Panc1 (cell line): ENCODE data around the gene LTO1. TPM values are rescaled to one million over a fixed set of nuclear protein-coding genes. Genes with fewer than 3 reads are reported as not detected.
"Not testable (repeated sequence)": the region's sequence is repeated elsewhere in the genome, so short reads cannot be mapped to it uniquely, and the experiment has no call there.

Experiments used
- ATAC-seq: fragments of 200-7000 bp; cut with Tn5 transposase; 2 replicates; pipeline ENCODE4 v1.9.1; 2020; ENCODE audit warnings: mild to moderate bottlenecking, moderate library complexity
- BruUV-seq: library from RNA; stranded (reverse); fragments of 400-500 nt; replicated peaks from 2 replicates; lab custom pipeline; 2021; lab: Mats Ljungman, UMichigan
- CTCF ChIA-PET: fragments of 300-600 bp; sonication (Branson Sonifier 250); formaldehyde crosslinking; loops from one replicate; lab custom pipeline; 2022; ENCODE audit warnings: antibody characterized with exemption; lab: Charles Lee
- POLR2A ChIA-PET: fragments of 300-600 bp; sonication (Branson Sonifier 250); formaldehyde crosslinking; loops from one replicate; lab custom pipeline; 2022; ENCODE audit warnings: antibody characterized with exemption; lab: Charles Lee
- DNase-seq: peaks from one replicate; pipeline ENCODE4 v3.0.0-alpha.2; 2010; ENCODE audit warnings: low read depth, low spot score
- H3K27ac ChIP-seq: 2 replicates; pipeline ENCODE4 v1.5.1; 2011; ENCODE audit warnings: mild to moderate bottlenecking, low read length, inconsistent platforms
- H3K27me3 ChIP-seq: fragments of 200-500 bp; sonication (Bioruptor generic); 2 replicates; pipeline ENCODE4 v1.6.0; 2014; ENCODE audit warnings: low read length, inconsistent platforms; ENCODE audit not compliant: control insufficient read depth, insufficient read depth
- H3K36me3 ChIP-seq: fragments of 200-500 bp; sonication (Bioruptor generic); 2 replicates; pipeline ENCODE4 v1.5.1; 2014; ENCODE audit warnings: inconsistent platforms, mild to moderate bottlenecking, low read length, moderate library complexity; ENCODE audit not compliant: control insufficient read depth, insufficient read depth
- H3K4me1 ChIP-seq: 2 replicates; pipeline ENCODE4 v1.5.1; 2011; ENCODE audit warnings: inconsistent platforms, mild to moderate bottlenecking, low read length, moderate library complexity; ENCODE audit not compliant: control insufficient read depth, insufficient read depth
- H3K4me3 ChIP-seq, 2 experiments: 2 replicates each; pipeline ENCODE4 v1.5.1; 2011 to 2012; ENCODE audit warnings: low read depth in 2 of 2, low read length in 2 of 2, mild to moderate bottlenecking in 2 of 2, inconsistent platforms in 1 of 2, moderate library complexity in 1 of 2
- H3K9me3 ChIP-seq: fragments of 200-500 bp; sonication (Bioruptor generic); 2 replicates; pipeline ENCODE4 v1.5.1; 2014; ENCODE audit warnings: low read depth, mild to moderate bottlenecking, inconsistent platforms, low read length, moderate library complexity; ENCODE audit not compliant: control insufficient read depth, insufficient read depth
- CTCF ChIP-seq: fragments of 450-650 bp; IDR thresholded peaks from 2 replicates; pipeline ENCODE4 v1.5.1; 2017; ENCODE audit warnings: mild to moderate bottlenecking
- POLR2AphosphoS5 ChIP-seq: IDR thresholded peaks from 2 replicates; pipeline ENCODE4 v1.6.1; 2012; ENCODE audit warnings: mild to moderate bottlenecking, low read depth, low read length, moderate library complexity
- REST ChIP-seq, 2 experiments: IDR thresholded peaks; 2 replicates each; pipeline ENCODE4 v1.6.1; 2011 to 2012; ENCODE audit warnings: low read depth in 2 of 2, control low read depth in 1 of 2, low read length in 1 of 2, mild to moderate bottlenecking in 1 of 2, moderate library complexity in 1 of 2; ENCODE audit not compliant: insufficient read depth in 1 of 2
- SIN3A ChIP-seq: IDR thresholded peaks from 2 replicates; pipeline ENCODE4 v1.6.1; 2012; ENCODE audit warnings: low read depth, mild to moderate bottlenecking, low read length, moderate library complexity, borderline replicate concordance; ENCODE audit not compliant: insufficient read depth
- TCF7L2 ChIP-seq: IDR thresholded peaks from 2 replicates; pipeline ENCODE4 v1.6.1; 2011; ENCODE audit warnings: mild to moderate bottlenecking, low read depth, low read length, inconsistent platforms
- in situ Hi-C: cut with HindIII; loops from 2 replicates; pipeline ENCODE4 v1.10.0; 2016; ENCODE audit warnings: low sequenced_read_pairs, low pct_unique_long_range_greater_than_20kb
- intact Hi-C: fragments of 100-400 bp; cut with micrococcal nuclease; formaldehyde crosslinking; loops from one replicate; pipeline ENCODE4 v1.10.0; 2022; ENCODE audit not compliant: unreplicated experiment
- total RNA-seq: library from RNA; stranded (reverse); gene quantifications from one replicate; pipeline ENCODE4 v1.2.1, GENCODE V29; 2021; ENCODE audit not compliant: unreplicated experiment

LTO1 gene
- total RNA-seq, 1 experiment from 2014 or later, result 28.7 TPM

- TF ChIP-seq TCF7L2 (no peak), SIN3A (no peak)
- H3K4me3 ChIP-seq, result no peak overlapping the region
- H3K27ac ChIP-seq, result no peak overlapping the region
- in situ Hi-C loops (no loop called here), intact Hi-C loops (no loop called here)
- ChIA-PET CTCF (no interaction called here), POLR2A (no interaction called here)
- no peaks in the 10 kb centered on the region for H3K4me1 ChIP-seq
- H3K36me3 ChIP-seq, result no peaks in the 10 kb centered on the region
- H3K27me3 ChIP-seq, result no peaks in the 10 kb centered on the region
- DNase-seq (no peak), ATAC-seq (no peak)
- no peaks in the 10 kb centered on the region for H3K9me3 ChIP-seq
- no TSS peak for BruUV-seq
Observed at GRCh38 chr11:69627551-69627950, 47.6 kb downstream of the LTO1 start.

- intact Hi-C loops (no loop called here), in situ Hi-C loops (no loop called here)
- DNase-seq (no peak), ATAC-seq (no peak)
- Histone ChIP-seq H3K9me3 (no peaks in the 10 kb centered on the region), H3K27ac (no peak overlapping the region), H3K4me1 (no peaks in the 10 kb centered on the region), H3K4me3 (no peak overlapping the region), H3K36me3 (no peaks in the 10 kb centered on the region), H3K27me3 (no peaks in the 10 kb centered on the region)
- no peak for TF ChIP-seq CTCF
- no peak for TF ChIP-seq TCF7L2
- TF ChIP-seq REST (IDR thresholded peaks at IDR 0.05; ENCODE audit: insufficient read depth in 1 of 2, low read depth in 2 of 2, low read length in 1 of 2), result no peak
- TF ChIP-seq POLR2AphosphoS5, result no peak
- TF ChIP-seq SIN3A, result no peak
- POLR2A ChIA-PET, result no interaction called here
- CTCF ChIA-PET, result no interaction called here
- no TSS peak for BruUV-seq
Observed at GRCh38 chr11:69625476-69625875, 49.7 kb downstream of the LTO1 start.

GRCh38 chr11:69624293-69624692 is 50.9 kb downstream of the LTO1 start:
- Histone ChIP-seq H3K9me3 (no peaks in the 10 kb centered on the region), H3K27ac (no peak overlapping the region), H3K4me1 (no peaks in the 10 kb centered on the region), H3K27me3 (no peaks in the 10 kb centered on the region), H3K36me3 (no peaks in the 10 kb centered on the region), H3K4me3 (no peak overlapping the region)
- DNase-seq (no peak), ATAC-seq (no peak)
- TF ChIP-seq TCF7L2 (no peak), SIN3A (no peak), CTCF (no peak)
- intact Hi-C loops (no loop called here), in situ Hi-C loops (no loop called here)
- ChIA-PET CTCF (no interaction called here), POLR2A (interaction anchor here (0.7 kb wide), 1 partner anchor 181 kb away, joined by 7 read pairs; no protein-coding TSS in a partner anchor)
- BruUV-seq, result no TSS peak

GRCh38 chr11:69622097-69622681 is 53.0 kb downstream of the LTO1 start:
- ATAC-seq, CTCF ChIA-PET, H3K27me3 ChIP-seq, H3K4me3 ChIP-seq, POLR2A ChIA-PET, H3K4me1 ChIP-seq, H3K36me3 ChIP-seq, BruUV-seq, in situ Hi-C loops, H3K27ac ChIP-seq, DNase-seq, H3K9me3 ChIP-seq, intact Hi-C loops: not testable (repeated sequence)
